HCT116 (cell line): ENCODE results near the gene PTPRR. TPM values are rescaled to one million over a fixed set of nuclear protein-coding genes. Genes with fewer than 3 reads are reported as not detected.

Source experiments
- ATAC-seq: fragments of 200-7000 bp; cut with Tn5 transposase; 2 replicates; pipeline ENCODE4 v1.9.1; 2020; ENCODE audit warnings: mild to moderate bottlenecking, moderate library complexity
- BruUV-seq: library from RNA; stranded (reverse); fragments of 400-500 nt; replicated peaks from 2 replicates; lab custom pipeline; 2021; lab: Mats Ljungman, UMichigan
- CTCF ChIA-PET: fragments of 300-600 bp; sonication (Branson Sonifier 250); formaldehyde crosslinking; loops from one replicate; lab custom pipeline; 2021; ENCODE audit warnings: antibody characterized with exemption; lab: Charles Lee
- POLR2A ChIA-PET: fragments of 300-600, 350-600 bp; sonication (Branson Sonifier 250); formaldehyde crosslinking; loops from one replicate; lab custom pipeline; 2021; ENCODE audit warnings: antibody characterized with exemption; lab: Charles Lee
- RAD21 ChIA-PET, 2 experiments: fragments of 300-600 bp; sonication (Branson Sonifier 250); formaldehyde crosslinking; loops; one replicate each; lab custom pipeline; 2023; ENCODE audit warnings: low total read pairs in 2 of 2; ENCODE audit not compliant: uncharacterized antibody in 2 of 2, unreplicated experiment in 2 of 2, low non-redundant PET in 1 of 2; lab: Charles Lee
- DNase-seq: peaks from one replicate; pipeline ENCODE4 v3.0.0-alpha.2; 2010; ENCODE audit warnings: low read depth, low spot score
- H2AFZ ChIP-seq: fragments of 200-600 bp; shearing (Covaris generic), sonication (generic); 2 replicates; pipeline ENCODE4 v1.6.1; 2017; ENCODE audit warnings: low read depth, mixed run types, mixed read lengths, antibody characterized with exemption, low read length; ENCODE audit not compliant: poor library complexity, severe bottlenecking
- H3K27ac ChIP-seq: 2 replicates; pipeline ENCODE4 v1.5.1; 2012; ENCODE audit warnings: low read depth, low read length
- H3K27me3 ChIP-seq: fragments of 200-600 bp; sonication (generic); 2 replicates; pipeline ENCODE4 v1.6.1; 2016; ENCODE audit warnings: mixed run types, low read length, mixed read lengths; ENCODE audit not compliant: insufficient read depth
- H3K36me3 ChIP-seq, 2 experiments: fragments of 200-500 bp in 1 of 2; fragments of 200-600 bp in 1 of 2; sonication (Bioruptor generic) in 1 of 2; sonication (generic) in 1 of 2; 2 replicates each; pipeline versions ENCODE4 v1.5.1 to v1.6.1; 2014 to 2016; ENCODE audit warnings: low read length in 2 of 2, inconsistent platforms in 1 of 2, mixed read lengths in 1 of 2, mixed run types in 1 of 2; ENCODE audit not compliant: insufficient read depth in 2 of 2, control insufficient read depth in 1 of 2
- H3K4me1 ChIP-seq, 2 experiments: fragments of 200-600 bp in 1 of 2; sonication (generic) in 1 of 2; 2 replicates each; pipeline versions ENCODE4 v1.5.1 to v1.6.1; 2012 to 2017; ENCODE audit warnings: low read length in 2 of 2, inconsistent platforms in 1 of 2, mild to moderate bottlenecking in 1 of 2, mixed read lengths in 1 of 2, mixed run types in 1 of 2, moderate library complexity in 1 of 2; ENCODE audit not compliant: insufficient read depth in 2 of 2, control insufficient read depth in 1 of 2
- H3K4me2 ChIP-seq: fragments of 200-600 bp; sonication (generic); 2 replicates; pipeline ENCODE4 v1.6.1; 2017; ENCODE audit warnings: mixed run types, low read length, mixed read lengths
- H3K4me3 ChIP-seq, 2 experiments: fragments of 200-600 bp in 1 of 2; sonication (generic) in 1 of 2; replicated peaks in 1 of 2; 2 replicates each; pipeline ENCODE4 v1.5.1; 2011 to 2016; ENCODE audit warnings: low read length in 2 of 2, control low read depth in 1 of 2, low read depth in 1 of 2, mild to moderate bottlenecking in 1 of 2, mixed read lengths in 1 of 2, mixed run types in 1 of 2
- H3K79me2 ChIP-seq: fragments of 200-600 bp; sonication (generic); 2 replicates; pipeline ENCODE4 v1.6.1; 2017; ENCODE audit warnings: mild to moderate bottlenecking, mixed run types, low read length, moderate library complexity, mixed read lengths; ENCODE audit not compliant: insufficient read depth
- H3K9ac ChIP-seq: fragments of 200-600 bp; sonication (generic); 2 replicates; pipeline ENCODE4 v1.6.1; 2016; ENCODE audit warnings: low read length, mixed read lengths
- H3K9me2 ChIP-seq: fragments of 200-600 bp; sonication (generic), shearing (Covaris generic); 2 replicates; pipeline ENCODE4 v1.6.1; 2017; ENCODE audit warnings: mixed run types, mild to moderate bottlenecking, moderate library complexity; ENCODE audit not compliant: insufficient read depth
- H3K9me3 ChIP-seq, 2 experiments: fragments of 200-500 bp in 1 of 2; fragments of 200-600 bp in 1 of 2; sonication (Bioruptor generic) in 1 of 2; sonication (generic) in 1 of 2; 2 replicates each; pipeline ENCODE4 v1.6.1; 2014 to 2017; ENCODE audit warnings: low read length in 2 of 2, mixed read lengths in 2 of 2, inconsistent platforms in 1 of 2, low read depth in 1 of 2, mild to moderate bottlenecking in 1 of 2, mixed run types in 1 of 2, moderate library complexity in 1 of 2; ENCODE audit not compliant: control insufficient read depth in 1 of 2, insufficient read depth in 1 of 2
- H4K20me1 ChIP-seq: fragments of 200-600 bp; sonication (generic), shearing (Covaris generic); 2 replicates; pipeline ENCODE4 v1.6.1; 2017; ENCODE audit warnings: mixed run types, mild to moderate bottlenecking, moderate library complexity; ENCODE audit not compliant: insufficient read depth
- ELF1 ChIP-seq: IDR thresholded peaks from 2 replicates; pipeline ENCODE4 v1.6.1; 2012; ENCODE audit warnings: low read depth, borderline replicate concordance
- EZH2 ChIP-seq: fragments of 200-600 bp; sonication (generic); IDR thresholded peaks from 2 replicates; pipeline ENCODE4 v1.6.1; 2017; ENCODE audit warnings: antibody characterized with exemption, mixed run types
- FOSL1 ChIP-seq: IDR thresholded peaks from 2 replicates; pipeline ENCODE4 v1.6.1; 2012; ENCODE audit warnings: low read depth
- JUND ChIP-seq: IDR thresholded peaks from 2 replicates; pipeline ENCODE4 v1.6.1; 2012
- POLR2A ChIP-seq: IDR thresholded peaks from 2 replicates; pipeline ENCODE4 v1.7.0; 2011; ENCODE audit warnings: borderline replicate concordance; ENCODE audit not compliant: insufficient read depth, insufficient read length; ENCODE audit errors: extremely low read depth
- RAD21 ChIP-seq: IDR thresholded peaks from 2 replicates; pipeline ENCODE4 v1.6.1; 2012; ENCODE audit warnings: low read depth, mild to moderate bottlenecking
- TCF7L2 ChIP-seq: IDR thresholded peaks from 2 replicates; pipeline ENCODE4 v1.7.0; 2011; ENCODE audit warnings: borderline replicate concordance, inconsistent platforms; ENCODE audit not compliant: insufficient read depth, insufficient read length; ENCODE audit errors: extremely low read depth
- YY1 ChIP-seq: IDR thresholded peaks from 2 replicates; pipeline ENCODE4 v1.6.1; 2011; ENCODE audit warnings: low read length, low read depth, moderate library complexity, mild to moderate bottlenecking; ENCODE audit not compliant: insufficient replicate concordance; ENCODE audit errors: extremely low read depth
- ZFX ChIP-seq: fragments of 450-650 bp; IDR thresholded peaks from 2 replicates; pipeline ENCODE4 v1.6.1; 2017
- intact Hi-C: fragments of 100-400 bp; cut with micrococcal nuclease; formaldehyde crosslinking; loops from 2 replicates; pipeline ENCODE4 v1.10.0; 2022
- total RNA-seq: library from RNA; stranded (reverse); gene quantifications from one replicate; pipeline ENCODE4 v1.2.1, GENCODE V29; 2021; ENCODE audit not compliant: unreplicated experiment
- TF ChIP-seq, protein P1 (sequence below): IDR thresholded peaks from 2 replicates; pipeline ENCODE4 v1.6.1; 2011; ENCODE audit warnings: mild to moderate bottlenecking, low read length, moderate library complexity; ENCODE audit not compliant: insufficient replicate concordance; ENCODE audit errors: extremely low read depth

PTPRR gene
- total RNA-seq, 1 experiment from 2014 or later = 0.27 TPM

DNA sequence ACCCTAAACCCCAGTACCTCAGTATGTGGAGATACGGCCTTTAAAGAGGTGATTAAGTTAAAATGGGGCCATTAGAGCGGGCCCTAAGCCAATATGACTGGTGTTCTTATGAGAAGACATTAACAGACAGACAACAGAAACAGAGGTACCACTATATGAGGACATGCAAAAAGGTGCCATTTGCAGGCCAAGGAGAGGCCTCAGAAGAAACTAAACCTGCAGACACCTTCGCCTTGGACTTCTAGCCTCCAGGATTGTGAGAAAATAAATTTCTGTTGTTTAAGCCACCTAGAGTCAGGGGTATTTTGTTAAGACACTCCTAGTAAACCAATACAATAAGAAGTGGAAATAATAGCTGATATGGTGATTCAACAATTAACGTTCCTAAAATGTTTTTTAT, 315.9 kb downstream of the PTPRR start (continued):
- TF ChIP-seq YY1 (no peak), RAD21 (no peak), JUND (no peak), EZH2 (no peak), ELF1 (no peak), ZFX (no peak), TCF7L2 (no peak), POLR2A (no peak)

DNA sequence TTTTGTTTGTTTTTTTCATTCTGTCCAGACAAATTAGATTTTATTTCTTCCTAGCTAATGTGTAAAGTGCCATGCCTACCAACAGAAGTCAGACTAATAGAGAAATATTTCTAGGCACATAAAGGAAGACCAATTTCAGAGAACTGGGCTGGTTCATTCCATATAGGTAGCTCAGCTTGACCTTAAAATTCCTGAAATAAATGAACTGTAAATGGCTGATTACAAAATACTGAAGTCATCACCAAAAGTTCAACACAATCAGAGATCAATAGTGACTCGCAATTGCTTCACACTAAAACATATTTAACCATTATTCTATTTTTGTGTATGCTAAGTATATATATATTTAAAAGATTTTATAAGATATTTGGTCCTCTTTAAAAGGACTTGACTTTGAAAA, 317.5 kb downstream of the PTPRR start:
- Histone ChIP-seq H3K9me3 (no peaks in the 10 kb centered on the region), H2AFZ (no peak overlapping the region), H3K4me3 (no peak overlapping the region), H3K79me2 (no peaks in the 10 kb centered on the region), H3K4me1 (peaks cover 0 to 11% of the 10 kb centered on the region in 2 experiments; a peak in 2 of 4 replicates), H3K27me3 (0 out of 2 replicates have a peak, but pooled peaks cover 3% of the 10 kb centered on the region), H3K27ac (no peak overlapping the region), H3K36me3 (no peaks in the 10 kb centered on the region), H3K9ac (no peak overlapping the region), H3K9me2 (no peaks in the 10 kb centered on the region), H4K20me1 (no peaks in the 10 kb centered on the region), H3K4me2 (no peak overlapping the region)
- POLR2A ChIA-PET = no interaction called here
- intact Hi-C loops = no loop called here
- ATAC-seq (no peak), DNase-seq (no peak)
- TF ChIP-seq FOSL1 (no peak), JUND (no peak), RAD21 (no peak)
- TF ChIP-seq, protein P1, sequence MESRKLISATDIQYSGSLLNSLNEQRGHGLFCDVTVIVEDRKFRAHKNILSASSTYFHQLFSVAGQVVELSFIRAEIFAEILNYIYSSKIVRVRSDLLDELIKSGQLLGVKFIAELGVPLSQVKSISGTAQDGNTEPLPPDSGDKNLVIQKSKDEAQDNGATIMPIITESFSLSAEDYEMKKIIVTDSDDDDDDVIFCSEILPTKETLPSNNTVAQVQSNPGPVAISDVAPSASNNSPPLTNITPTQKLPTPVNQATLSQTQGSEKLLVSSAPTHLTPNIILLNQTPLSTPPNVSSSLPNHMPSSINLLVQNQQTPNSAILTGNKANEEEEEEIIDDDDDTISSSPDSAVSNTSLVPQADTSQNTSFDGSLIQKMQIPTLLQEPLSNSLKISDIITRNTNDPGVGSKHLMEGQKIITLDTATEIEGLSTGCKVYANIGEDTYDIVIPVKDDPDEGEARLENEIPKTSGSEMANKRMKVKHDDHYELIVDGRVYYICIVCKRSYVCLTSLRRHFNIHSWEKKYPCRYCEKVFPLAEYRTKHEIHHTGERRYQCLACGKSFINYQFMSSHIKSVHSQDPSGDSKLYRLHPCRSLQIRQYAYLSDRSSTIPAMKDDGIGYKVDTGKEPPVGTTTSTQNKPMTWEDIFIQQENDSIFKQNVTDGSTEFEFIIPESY = no peak
- CTCF ChIA-PET = no interaction called here
- RAD21 ChIA-PET = no interaction called here
- no TSS peak for BruUV-seq
